ENCODE data around the gene CD44. TPM values are rescaled to one million over a fixed set of nuclear protein-coding genes. Genes with fewer than 3 reads are reported as not detected.

Gene CD44
- total RNA-seq, 1 experiment from 2014 or later: 61.4 TPM

DNA sequence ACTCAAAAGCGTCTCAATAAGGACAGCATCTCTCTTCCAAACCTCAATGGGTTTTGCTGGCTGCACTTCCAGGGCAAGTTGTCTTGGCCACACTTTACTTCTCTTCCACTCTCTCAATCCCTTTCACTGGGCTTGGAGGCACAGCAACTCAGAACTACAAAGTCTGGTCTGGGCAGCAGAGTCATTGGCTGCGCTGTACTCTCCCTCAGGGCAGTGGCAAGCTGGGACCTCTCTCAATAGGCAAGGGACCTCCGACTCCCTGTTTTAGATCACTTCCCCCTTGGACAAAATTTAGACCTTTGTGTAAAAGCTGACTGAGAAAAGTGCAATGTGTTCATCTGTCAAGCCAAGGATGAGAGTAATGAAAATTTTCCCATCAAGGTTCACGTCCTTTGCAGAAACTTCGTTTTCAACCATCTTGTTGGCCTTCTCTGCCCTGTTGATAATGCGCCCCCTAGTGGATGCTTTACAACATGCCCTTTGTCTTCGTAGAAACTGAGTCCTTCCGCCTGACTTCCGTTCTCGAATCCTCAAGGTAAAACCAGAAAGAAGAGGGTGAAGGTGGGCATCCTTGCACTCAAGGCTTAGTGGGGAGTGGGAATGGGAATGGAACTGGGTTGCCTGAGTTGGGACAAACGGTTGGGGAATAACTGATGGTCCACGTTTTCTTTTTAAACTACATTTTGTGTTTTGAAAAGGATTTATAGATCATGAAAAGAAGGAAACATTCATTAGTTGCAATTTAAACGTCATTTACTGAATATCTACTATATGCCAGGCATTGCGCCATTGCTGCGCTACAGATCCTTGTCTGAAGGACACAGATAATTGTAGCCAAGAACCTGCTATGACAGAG is 99.1 kb downstream of the CD44 start:
- H3K9me3 Mint-ChIP-seq (ENCODE audit: unreplicated experiment): no peaks in the 10 kb centered on the region
- ChIA-PET POLR2A (no interaction called here), CTCF (no interaction called here)
- intact Hi-C loops (cut with micrococcal nuclease; ENCODE audit: unreplicated experiment): loop anchor here (1.0 to 5.0 kb wide), 5 partner anchors 65 to 312 kb away; no protein-coding TSS in a partner anchor
- no peaks in the 10 kb centered on the region for H3K36me3 ChIP-seq (ENCODE audit: control insufficient read depth, insufficient read depth, low read length)
- H3K4me1 Mint-ChIP-seq (ENCODE audit: low read depth, unreplicated experiment): peaks cover 8% of the 10 kb centered on the region
- TF ChIP-seq, protein P1, sequence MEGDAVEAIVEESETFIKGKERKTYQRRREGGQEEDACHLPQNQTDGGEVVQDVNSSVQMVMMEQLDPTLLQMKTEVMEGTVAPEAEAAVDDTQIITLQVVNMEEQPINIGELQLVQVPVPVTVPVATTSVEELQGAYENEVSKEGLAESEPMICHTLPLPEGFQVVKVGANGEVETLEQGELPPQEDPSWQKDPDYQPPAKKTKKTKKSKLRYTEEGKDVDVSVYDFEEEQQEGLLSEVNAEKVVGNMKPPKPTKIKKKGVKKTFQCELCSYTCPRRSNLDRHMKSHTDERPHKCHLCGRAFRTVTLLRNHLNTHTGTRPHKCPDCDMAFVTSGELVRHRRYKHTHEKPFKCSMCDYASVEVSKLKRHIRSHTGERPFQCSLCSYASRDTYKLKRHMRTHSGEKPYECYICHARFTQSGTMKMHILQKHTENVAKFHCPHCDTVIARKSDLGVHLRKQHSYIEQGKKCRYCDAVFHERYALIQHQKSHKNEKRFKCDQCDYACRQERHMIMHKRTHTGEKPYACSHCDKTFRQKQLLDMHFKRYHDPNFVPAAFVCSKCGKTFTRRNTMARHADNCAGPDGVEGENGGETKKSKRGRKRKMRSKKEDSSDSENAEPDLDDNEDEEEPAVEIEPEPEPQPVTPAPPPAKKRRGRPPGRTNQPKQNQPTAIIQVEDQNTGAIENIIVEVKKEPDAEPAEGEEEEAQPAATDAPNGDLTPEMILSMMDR (IDR thresholded peaks at IDR 0.05; ENCODE audit: insufficient read depth in 1 of 2, low read depth in 1 of 2, low read length in 1 of 2, severe bottlenecking in 1 of 2, unreplicated experiment in 1 of 2): peak; percentile 72 to 85
- peak; percentile 51 to 71 for DNase-seq
- peak overlapping the region; percentile 11 for H3K27ac Mint-ChIP-seq (ENCODE audit: unreplicated experiment)
- no peaks in the 10 kb centered on the region for H3K27me3 ChIP-seq (replicated peaks; ENCODE audit: control insufficient read depth, insufficient read depth, low read length)
- no peak overlapping the region for H3K4me3 Mint-ChIP-seq (ENCODE audit: unreplicated experiment)
- H3K4me3 ChIP-seq (ENCODE audit: low read depth, low read length): no peak overlapping the region
- no peaks in the 10 kb centered on the region for H3K36me3 Mint-ChIP-seq (ENCODE audit: insufficient read depth, unreplicated experiment)
- H3K9me3 ChIP-seq: no peaks in the 10 kb centered on the region
- peaks cover 4% of the 10 kb centered on the region; the same call in 1 of the 2 replicates for H3K4me1 ChIP-seq
- H3K27me3 Mint-ChIP-seq (ENCODE audit: insufficient read depth, unreplicated experiment): no peaks in the 10 kb centered on the region
- BruUV-seq (replicated peaks): no TSS peak

DNA sequence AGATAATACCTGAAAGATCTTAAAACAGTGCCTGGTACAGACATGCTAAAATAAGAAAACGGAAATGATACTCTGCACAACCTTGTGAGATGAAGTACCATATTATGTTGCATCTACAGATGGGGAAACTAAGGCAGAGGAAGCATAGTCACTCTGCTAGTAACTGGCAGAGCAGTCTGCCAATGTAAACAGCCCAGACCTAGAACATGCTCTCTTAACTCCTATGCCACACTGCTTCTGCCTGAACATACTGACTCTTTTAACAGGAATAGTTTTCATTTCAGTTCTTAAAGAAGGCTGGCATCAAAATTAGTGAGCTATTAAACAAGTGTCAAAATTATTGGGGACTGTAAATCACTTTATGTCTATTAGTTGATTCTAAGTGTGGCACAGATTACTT is 99.9 kb downstream of the CD44 start:
- no peaks in the 10 kb centered on the region for H3K27me3 ChIP-seq (replicated peaks; ENCODE audit: control insufficient read depth, insufficient read depth, low read length)
- H3K9me3 ChIP-seq: peaks cover 2% of the 10 kb centered on the region; the same call in 1 of the 2 replicates
- H3K36me3 ChIP-seq (ENCODE audit: control insufficient read depth, insufficient read depth, low read length): no peaks in the 10 kb centered on the region
- H3K4me1 Mint-ChIP-seq (ENCODE audit: low read depth, unreplicated experiment): peaks cover 8% of the 10 kb centered on the region
- DNase-seq: no peak
- no peaks in the 10 kb centered on the region for H3K36me3 Mint-ChIP-seq (ENCODE audit: insufficient read depth, unreplicated experiment)
- no peak overlapping the region for H3K4me3 Mint-ChIP-seq (ENCODE audit: unreplicated experiment)
- ChIA-PET POLR2A (no interaction called here), CTCF (interaction anchor here (0.6 kb wide), 1 partner anchor 241 kb away, joined by 3 read pairs; no protein-coding TSS in a partner anchor)
- H3K27me3 Mint-ChIP-seq (ENCODE audit: insufficient read depth, unreplicated experiment): no peaks in the 10 kb centered on the region
- TF ChIP-seq, protein P1 (IDR thresholded peaks at IDR 0.05; ENCODE audit: insufficient read depth in 1 of 2, low read depth in 1 of 2, low read length in 1 of 2, severe bottlenecking in 1 of 2, unreplicated experiment in 1 of 2): no peak
- H3K27ac Mint-ChIP-seq (ENCODE audit: unreplicated experiment): no peak overlapping the region
- peaks cover 4% of the 10 kb centered on the region; the same call in 1 of the 2 replicates for H3K4me1 ChIP-seq
- H3K9me3 Mint-ChIP-seq (ENCODE audit: unreplicated experiment): no peaks in the 10 kb centered on the region
- intact Hi-C loops (cut with micrococcal nuclease; ENCODE audit: unreplicated experiment): loop anchor here (1.0 to 5.0 kb wide), 5 partner anchors 66 to 313 kb away; no protein-coding TSS in a partner anchor
- no TSS peak for BruUV-seq (replicated peaks)
- no peak overlapping the region for H3K4me3 ChIP-seq (ENCODE audit: low read depth, low read length)

- no peak overlapping the region for H3K27ac Mint-ChIP-seq (ENCODE audit: unreplicated experiment)
- no peak for DNase-seq
These were observed 100.6 kb downstream of the CD44 start for GRCh38 chr11:35239471-35240075.

More at GRCh38 chr11:35239471-35240075, 100.6 kb downstream of the CD44 start:
- intact Hi-C loops (cut with micrococcal nuclease; ENCODE audit: unreplicated experiment): loop anchor here (5.0 kb wide), 2 partner anchors 87 to 153 kb away; no protein-coding TSS in a partner anchor
- Mint-ChIP-seq H3K4me3 (ENCODE audit: unreplicated experiment) (no peak overlapping the region), H3K4me1 (ENCODE audit: low read depth, unreplicated experiment) (peaks cover 8% of the 10 kb centered on the region), H3K27me3 (ENCODE audit: insufficient read depth, unreplicated experiment) (no peaks in the 10 kb centered on the region), H3K9me3 (ENCODE audit: unreplicated experiment) (no peaks in the 10 kb centered on the region), H3K36me3 (ENCODE audit: insufficient read depth, unreplicated experiment) (no peaks in the 10 kb centered on the region)
- Histone ChIP-seq H3K4me3 (ENCODE audit: low read depth, low read length) (no peak overlapping the region), H3K9me3 (peaks cover 5% of the 10 kb centered on the region; the same call in 1 of the 2 replicates), H3K36me3 (ENCODE audit: control insufficient read depth, insufficient read depth, low read length) (no peaks in the 10 kb centered on the region), H3K4me1 (peaks cover 4% of the 10 kb centered on the region; the same call in 1 of the 2 replicates), H3K27me3 (replicated peaks; ENCODE audit: control insufficient read depth, insufficient read depth, low read length) (no peaks in the 10 kb centered on the region)
- BruUV-seq (replicated peaks): no TSS peak
- TF ChIP-seq, protein P1 (IDR thresholded peaks at IDR 0.05; ENCODE audit: insufficient read depth in 1 of 2, low read depth in 1 of 2, low read length in 1 of 2, severe bottlenecking in 1 of 2, unreplicated experiment in 1 of 2): no peak
- ChIA-PET CTCF (no interaction called here), POLR2A (no interaction called here)

All from Caco-2 (cell line).